Uterus (tissue), 2 donors: ENCODE results near the gene MKKS.

Source experiments
- POLR2A ChIP-seq, 2 donors: fragments of 450-650 bp; IDR thresholded peaks; one replicate each; pipeline ENCODE4 v1.6.1; 2016; ENCODE audit warnings: antibody characterized with exemption in 2 of 2, mild to moderate bottlenecking in 1 of 2, moderate library complexity in 1 of 2
- TF ChIP-seq, protein P1 (sequence below), 4 experiments: fragments of 200-600 bp in 2 of 4; fragments of 450-650 bp in 2 of 4; sonication (generic) in 2 of 4; IDR thresholded peaks; one replicate each; pipeline ENCODE4 v1.5.1; 2016 to 2019; ENCODE audit warnings: antibody characterized with exemption in 4 of 4, mild to moderate bottlenecking in 2 of 4, moderate library complexity in 1 of 4

DNA sequence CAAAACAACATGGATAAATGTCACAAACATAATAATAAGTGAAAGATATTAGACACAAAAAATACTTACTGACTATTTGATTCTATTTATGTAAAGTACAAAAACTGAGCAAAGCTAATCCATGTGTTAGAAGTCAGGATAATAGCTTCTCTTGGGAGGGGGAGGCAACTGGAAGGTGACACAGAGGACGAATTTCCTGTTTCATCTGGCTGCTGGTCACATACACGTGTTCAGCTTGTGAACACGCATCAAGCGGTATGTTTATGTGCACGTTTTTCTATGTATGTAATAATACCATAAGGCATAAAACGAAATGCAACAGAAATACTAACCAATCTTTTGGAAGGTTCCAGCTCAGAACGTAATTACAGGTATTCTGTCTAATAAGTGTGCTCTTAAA is 54.3 kb downstream of the MKKS start:
- TF ChIP-seq, protein P1, sequence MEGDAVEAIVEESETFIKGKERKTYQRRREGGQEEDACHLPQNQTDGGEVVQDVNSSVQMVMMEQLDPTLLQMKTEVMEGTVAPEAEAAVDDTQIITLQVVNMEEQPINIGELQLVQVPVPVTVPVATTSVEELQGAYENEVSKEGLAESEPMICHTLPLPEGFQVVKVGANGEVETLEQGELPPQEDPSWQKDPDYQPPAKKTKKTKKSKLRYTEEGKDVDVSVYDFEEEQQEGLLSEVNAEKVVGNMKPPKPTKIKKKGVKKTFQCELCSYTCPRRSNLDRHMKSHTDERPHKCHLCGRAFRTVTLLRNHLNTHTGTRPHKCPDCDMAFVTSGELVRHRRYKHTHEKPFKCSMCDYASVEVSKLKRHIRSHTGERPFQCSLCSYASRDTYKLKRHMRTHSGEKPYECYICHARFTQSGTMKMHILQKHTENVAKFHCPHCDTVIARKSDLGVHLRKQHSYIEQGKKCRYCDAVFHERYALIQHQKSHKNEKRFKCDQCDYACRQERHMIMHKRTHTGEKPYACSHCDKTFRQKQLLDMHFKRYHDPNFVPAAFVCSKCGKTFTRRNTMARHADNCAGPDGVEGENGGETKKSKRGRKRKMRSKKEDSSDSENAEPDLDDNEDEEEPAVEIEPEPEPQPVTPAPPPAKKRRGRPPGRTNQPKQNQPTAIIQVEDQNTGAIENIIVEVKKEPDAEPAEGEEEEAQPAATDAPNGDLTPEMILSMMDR (IDR thresholded peaks at IDR 0.05): no peak
- no peak for TF ChIP-seq POLR2A (IDR thresholded peaks at IDR 0.05)
